Loucy (cell line): Measurements from ENCODE around the gene MATK.

Source experiments
- H2AFZ ChIP-seq: fragments of 200-600 bp; sonication (generic); 2 replicates; pipeline ENCODE4 v1.6.0; 2016; ENCODE audit warnings: antibody characterized with exemption, mild to moderate bottlenecking, low read length, moderate library complexity
- H3F3A ChIP-seq: fragments of 200-600 bp; 2 replicates; pipeline ENCODE4 v1.6.0; 2016; ENCODE audit warnings: antibody characterized with exemption, low read depth, mild to moderate bottlenecking
- H3K27me3 ChIP-seq: fragments of 200-600 bp; sonication (generic); 2 replicates; pipeline ENCODE4 v1.6.1; 2014; ENCODE audit warnings: low read length, mild to moderate bottlenecking; ENCODE audit not compliant: insufficient read depth, poor library complexity, severe bottlenecking
- H3K36me3 ChIP-seq: fragments of 200-600 bp; sonication (generic); 2 replicates; pipeline ENCODE4 v1.6.1; 2016; ENCODE audit warnings: low read length; ENCODE audit not compliant: insufficient read depth
- H3K4me1 ChIP-seq: fragments of 200-600 bp; sonication (generic); 2 replicates; pipeline ENCODE4 v1.5.1; 2014; ENCODE audit warnings: low read length, mild to moderate bottlenecking; ENCODE audit not compliant: insufficient read depth, poor library complexity, severe bottlenecking
- H3K4me2 ChIP-seq: fragments of 200-600 bp; sonication (generic); 2 replicates; pipeline ENCODE4 v1.6.0; 2014; ENCODE audit warnings: antibody characterized with exemption, low read length, low read depth, mild to moderate bottlenecking; ENCODE audit not compliant: poor library complexity, severe bottlenecking
- H3K4me3 ChIP-seq: fragments of 200-600 bp; sonication (generic); 2 replicates; pipeline ENCODE4 v1.5.1; 2014; ENCODE audit warnings: low read length, mild to moderate bottlenecking, mixed read lengths; ENCODE audit not compliant: poor library complexity, severe bottlenecking
- H3K79me2 ChIP-seq: fragments of 200-600 bp; sonication (generic); 2 replicates; pipeline ENCODE4 v1.6.1; 2014; ENCODE audit warnings: low read length; ENCODE audit not compliant: insufficient read depth
- H3K9ac ChIP-seq: fragments of 200-600 bp; sonication (generic); 2 replicates; pipeline ENCODE4 v1.6.0; 2014; ENCODE audit warnings: mild to moderate bottlenecking, low read depth, low read length, moderate library complexity; ENCODE audit not compliant: poor library complexity, severe bottlenecking
- H3K9me2 ChIP-seq: fragments of 200-600 bp; sonication (generic); replicated peaks from 2 replicates; pipeline ENCODE4 v1.6.1; 2016; ENCODE audit warnings: low read depth, low read length, mixed read lengths
- H3K9me3 ChIP-seq: fragments of 200-600 bp; sonication (generic); 2 replicates; pipeline ENCODE4 v1.6.1; 2014; ENCODE audit warnings: mild to moderate bottlenecking, antibody characterized with exemption, low read length, low read depth; ENCODE audit not compliant: insufficient read depth
- H4K20me1 ChIP-seq: fragments of 200-600 bp; sonication (generic); 2 replicates; pipeline ENCODE4 v1.6.0; 2014; ENCODE audit warnings: antibody characterized with exemption, low read length, mild to moderate bottlenecking; ENCODE audit not compliant: insufficient read depth, poor library complexity, severe bottlenecking
- EZH2phosphoT487 ChIP-seq: fragments of 200-600 bp; IDR thresholded peaks from 2 replicates; pipeline ENCODE4 v1.6.1; 2018; ENCODE audit warnings: antibody characterized with exemption, mild to moderate bottlenecking, moderate library complexity, borderline replicate concordance
- TF ChIP-seq, protein P1 (sequence below): fragments of 200-600 bp; sonication (generic); conservative IDR thresholded peaks from 2 replicates; pipeline ENCODE4 v1.5.1; 2014; ENCODE audit warnings: mild to moderate bottlenecking, antibody characterized with exemption, low read length

The MATK gene

DNA sequence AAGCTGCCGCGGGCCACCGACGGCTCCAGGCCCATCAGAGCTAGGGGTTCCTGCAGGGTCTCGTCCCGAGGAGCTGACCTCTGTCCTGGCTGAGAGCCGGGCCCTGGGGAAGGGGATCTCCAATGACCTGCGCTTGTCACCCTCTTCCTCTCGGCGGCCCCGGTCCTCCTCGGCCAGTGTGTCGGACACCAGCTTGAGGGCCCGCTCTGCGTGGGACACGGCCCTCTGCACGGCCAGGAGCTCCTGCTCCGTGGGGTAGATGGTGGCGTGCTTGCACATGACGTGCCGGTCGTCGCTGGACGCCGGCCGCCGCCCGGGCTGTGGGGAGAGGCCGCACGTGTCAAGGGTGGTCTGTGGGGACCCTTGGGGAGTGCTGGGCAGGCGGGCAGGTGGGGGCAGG lies 32.7 kb upstream of the MATK start:
- Histone ChIP-seq H4K20me1 (no peaks in the 10 kb centered on the region), H3K36me3 (no peaks in the 10 kb centered on the region), H2AFZ (no peak overlapping the region), H3K9ac (no peak overlapping the region), H3K4me3 (no peak overlapping the region), H3K27me3 (no peaks in the 10 kb centered on the region), H3F3A (no peaks in the 10 kb centered on the region), H3K9me3 (no peaks in the 10 kb centered on the region), H3K4me2 (no peak overlapping the region), H3K4me1 (peaks cover 26% of the 10 kb centered on the region), H3K9me2 (no peaks in the 10 kb centered on the region), H3K79me2 (no peaks in the 10 kb centered on the region)
- no peak for TF ChIP-seq EZH2phosphoT487
- TF ChIP-seq, protein P1, sequence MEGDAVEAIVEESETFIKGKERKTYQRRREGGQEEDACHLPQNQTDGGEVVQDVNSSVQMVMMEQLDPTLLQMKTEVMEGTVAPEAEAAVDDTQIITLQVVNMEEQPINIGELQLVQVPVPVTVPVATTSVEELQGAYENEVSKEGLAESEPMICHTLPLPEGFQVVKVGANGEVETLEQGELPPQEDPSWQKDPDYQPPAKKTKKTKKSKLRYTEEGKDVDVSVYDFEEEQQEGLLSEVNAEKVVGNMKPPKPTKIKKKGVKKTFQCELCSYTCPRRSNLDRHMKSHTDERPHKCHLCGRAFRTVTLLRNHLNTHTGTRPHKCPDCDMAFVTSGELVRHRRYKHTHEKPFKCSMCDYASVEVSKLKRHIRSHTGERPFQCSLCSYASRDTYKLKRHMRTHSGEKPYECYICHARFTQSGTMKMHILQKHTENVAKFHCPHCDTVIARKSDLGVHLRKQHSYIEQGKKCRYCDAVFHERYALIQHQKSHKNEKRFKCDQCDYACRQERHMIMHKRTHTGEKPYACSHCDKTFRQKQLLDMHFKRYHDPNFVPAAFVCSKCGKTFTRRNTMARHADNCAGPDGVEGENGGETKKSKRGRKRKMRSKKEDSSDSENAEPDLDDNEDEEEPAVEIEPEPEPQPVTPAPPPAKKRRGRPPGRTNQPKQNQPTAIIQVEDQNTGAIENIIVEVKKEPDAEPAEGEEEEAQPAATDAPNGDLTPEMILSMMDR: no peak

DNA sequence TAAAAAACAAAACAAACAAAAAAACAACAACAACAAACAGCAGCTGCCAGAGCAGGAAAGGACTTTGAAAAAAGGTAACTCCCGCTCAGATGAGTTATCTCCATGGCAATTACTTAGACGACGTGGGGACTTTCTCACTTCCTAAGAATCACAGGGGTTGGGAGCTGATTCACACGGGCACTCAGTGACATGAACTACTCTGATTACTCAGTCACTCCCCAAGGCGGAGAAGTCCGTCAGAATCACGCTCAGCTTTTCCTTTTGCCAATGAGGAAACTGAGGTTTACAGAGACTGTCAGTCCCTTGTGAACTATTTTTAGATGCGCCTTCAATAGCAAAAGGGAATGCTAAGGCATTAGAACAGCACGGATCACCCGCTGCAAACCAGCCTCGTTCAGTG lies 32.3 kb upstream of the MATK start:
- Histone ChIP-seq H4K20me1 (no peaks in the 10 kb centered on the region), H3K4me2 (no peak overlapping the region), H3K9ac (no peak overlapping the region), H3K4me3 (no peak overlapping the region), H2AFZ (no peak overlapping the region), H3K36me3 (no peaks in the 10 kb centered on the region), H3K4me1 (peaks cover 30% of the 10 kb centered on the region), H3K9me2 (no peaks in the 10 kb centered on the region), H3F3A (no peaks in the 10 kb centered on the region), H3K9me3 (no peaks in the 10 kb centered on the region), H3K79me2 (no peaks in the 10 kb centered on the region), H3K27me3 (no peaks in the 10 kb centered on the region)
- TF ChIP-seq EZH2phosphoT487: no peak
- TF ChIP-seq, protein P1: no peak

DNA sequence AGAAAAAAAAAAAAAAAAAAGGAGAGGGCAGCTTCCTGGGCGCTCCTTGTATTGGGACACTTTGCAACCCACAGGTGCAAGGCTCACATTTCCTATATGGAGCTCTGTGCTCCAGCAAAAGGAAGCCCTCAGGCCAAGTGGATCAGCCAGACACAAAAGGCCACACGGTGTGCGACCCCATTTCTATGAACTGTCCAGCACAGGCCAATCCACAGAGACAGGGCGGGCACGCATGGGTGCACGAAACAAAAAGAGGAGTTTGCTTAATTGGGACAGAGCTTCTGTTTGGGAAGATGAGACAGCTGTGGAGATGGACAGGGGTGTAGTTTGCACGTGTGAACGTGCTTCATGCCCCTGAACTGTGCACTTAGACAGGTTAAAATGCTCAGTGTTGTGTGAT lies 31.6 kb upstream of the MATK start:
- TF ChIP-seq, protein P1: no peak
- no peak for TF ChIP-seq EZH2phosphoT487
- Histone ChIP-seq H3K9me2 (no peaks in the 10 kb centered on the region), H3K79me2 (no peaks in the 10 kb centered on the region), H4K20me1 (no peaks in the 10 kb centered on the region), H3K9ac (no peak overlapping the region), H3K4me3 (no peak overlapping the region), H3F3A (no peaks in the 10 kb centered on the region), H3K9me3 (no peaks in the 10 kb centered on the region), H3K36me3 (no peaks in the 10 kb centered on the region), H3K4me2 (no peak overlapping the region), H2AFZ (no peak overlapping the region), H3K27me3 (no peaks in the 10 kb centered on the region), H3K4me1 (peaks cover 37% of the 10 kb centered on the region)
